Suprapubic skin (tissue), 4 donors: ENCODE data around the gene SRP19. TPM values are rescaled to one million over a fixed set of nuclear protein-coding genes. Genes with fewer than 3 reads are reported as not detected.

ENCODE experiments used
- DNase-seq, 2 donors: peaks; one replicate each; pipeline ENCODE4 v3.0.0-alpha.2; 2019; ENCODE audit warnings: low spot score in 2 of 2
- H3K27ac ChIP-seq: fragments of 200-600 bp; sonication (generic); one replicate; pipeline ENCODE4 v1.5.1; 2019
- H3K27me3 ChIP-seq: fragments of 200-600 bp; sonication (generic); one replicate; pipeline ENCODE4 v1.5.1; 2019
- H3K36me3 ChIP-seq: fragments of 200-600 bp; sonication (generic); one replicate; pipeline ENCODE4 v1.5.1; 2019
- H3K4me1 ChIP-seq: fragments of 200-600 bp; sonication (generic); one replicate; pipeline ENCODE4 v1.5.1; 2019
- H3K4me3 ChIP-seq: fragments of 200-600 bp; sonication (generic); one replicate; pipeline ENCODE4 v1.5.1; 2019; ENCODE audit warnings: mild to moderate bottlenecking
- H3K9me3 ChIP-seq: fragments of 200-600 bp; sonication (generic); one replicate; pipeline ENCODE4 v1.5.1; 2019
- CTCF ChIP-seq, 2 donors: fragments of 200-600 bp in 1 of 2; fragments of 450-650 bp in 1 of 2; sonication (generic) in 1 of 2; IDR thresholded peaks; one replicate each; pipeline ENCODE4 v1.5.1; 2016 to 2019; ENCODE audit warnings: antibody characterized with exemption in 2 of 2, mild to moderate bottlenecking in 1 of 2, moderate library complexity in 1 of 2
- EP300 ChIP-seq: sonication (generic); formaldehyde crosslinking; IDR thresholded peaks from one replicate; pipeline ENCODE4 v1.6.1; 2017; ENCODE audit warnings: antibody characterized with exemption
- POLR2A ChIP-seq, 2 donors: fragments of 450-650 bp; IDR thresholded peaks; one replicate each; pipeline ENCODE4 v1.6.1; 2017; ENCODE audit warnings: antibody characterized with exemption in 2 of 2, mild to moderate bottlenecking in 2 of 2, moderate library complexity in 2 of 2
- POLR2AphosphoS5 ChIP-seq, 3 donors: sonication (generic); formaldehyde crosslinking; IDR thresholded peaks; one replicate each; pipeline ENCODE4 v1.6.1; 2017; ENCODE audit warnings: antibody characterized with exemption in 3 of 3
- WGBS: methylation state at CpG from one replicate; pipeline ENCODE4 v1.1.5; 2018; 5-methylcytosine and 5-hydroxymethylcytosine counted together
- total RNA-seq, 4 donors: library from RNA; depleted of rRNA; stranded (reverse); fragments of >200 nt; gene quantifications; one replicate each; pipeline ENCODE4 v1.1.0, GENCODE V29; 2016

SRP19 gene
- total RNA-seq, 4 donors from 2014 or later, result 26.2 to 48.6 (median 32.9) TPM

GRCh38 chr5:112878101-112878500 lies 17.0 kb downstream of the SRP19 start:
- TF ChIP-seq POLR2AphosphoS5 (IDR thresholded peaks at IDR 0.05) (no peak), CTCF (IDR thresholded peaks at IDR 0.05) (no peak), POLR2A (IDR thresholded peaks at IDR 0.05) (no peak), EP300 (no peak)
- H3K9me3 ChIP-seq, result no peaks in the 10 kb centered on the region
- no peak for DNase-seq
- WGBS, result 76% methylated on average over 4 of the region's 4 CpGs
- peaks cover 58% of the 10 kb centered on the region for H3K36me3 ChIP-seq
- no peaks in the 10 kb centered on the region for H3K27me3 ChIP-seq
- peaks cover 17% of the 10 kb centered on the region for H3K4me1 ChIP-seq
- H3K27ac ChIP-seq, result no peak overlapping the region
- no peak overlapping the region for H3K4me3 ChIP-seq

DNA sequence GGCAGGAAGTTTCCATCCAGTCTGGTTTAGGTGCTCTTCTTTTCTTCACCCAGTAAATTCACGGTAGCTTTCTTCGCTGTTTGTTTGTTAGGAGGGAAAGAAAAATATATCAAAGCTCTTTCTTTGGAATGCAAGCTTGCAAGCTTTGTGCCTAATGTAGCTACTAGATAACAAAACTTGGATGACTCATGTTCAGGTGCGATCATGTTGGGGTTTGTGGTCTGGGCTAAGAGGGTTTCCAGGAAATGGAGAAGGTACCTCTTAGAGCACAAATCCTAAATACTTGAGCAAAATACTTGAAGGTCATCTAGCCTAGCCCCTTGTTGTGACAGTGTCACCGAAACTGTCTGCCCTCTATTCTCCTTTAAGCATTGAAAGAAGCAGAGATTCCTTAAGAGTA lies 17.7 kb downstream of the SRP19 start:
- Histone ChIP-seq H3K36me3 (peaks cover 63% of the 10 kb centered on the region), H3K27ac (no peak overlapping the region), H3K9me3 (no peaks in the 10 kb centered on the region), H3K4me3 (no peak overlapping the region), H3K27me3 (no peaks in the 10 kb centered on the region), H3K4me1 (peaks cover 17% of the 10 kb centered on the region)
- no peak for TF ChIP-seq EP300
- TF ChIP-seq CTCF (IDR thresholded peaks at IDR 0.05), result no peak
- TF ChIP-seq POLR2AphosphoS5 (IDR thresholded peaks at IDR 0.05), result no peak
- TF ChIP-seq POLR2A (IDR thresholded peaks at IDR 0.05), result no peak
- WGBS, result 55% methylated on average over 4 of the region's 4 CpGs
- no peak for DNase-seq

DNA sequence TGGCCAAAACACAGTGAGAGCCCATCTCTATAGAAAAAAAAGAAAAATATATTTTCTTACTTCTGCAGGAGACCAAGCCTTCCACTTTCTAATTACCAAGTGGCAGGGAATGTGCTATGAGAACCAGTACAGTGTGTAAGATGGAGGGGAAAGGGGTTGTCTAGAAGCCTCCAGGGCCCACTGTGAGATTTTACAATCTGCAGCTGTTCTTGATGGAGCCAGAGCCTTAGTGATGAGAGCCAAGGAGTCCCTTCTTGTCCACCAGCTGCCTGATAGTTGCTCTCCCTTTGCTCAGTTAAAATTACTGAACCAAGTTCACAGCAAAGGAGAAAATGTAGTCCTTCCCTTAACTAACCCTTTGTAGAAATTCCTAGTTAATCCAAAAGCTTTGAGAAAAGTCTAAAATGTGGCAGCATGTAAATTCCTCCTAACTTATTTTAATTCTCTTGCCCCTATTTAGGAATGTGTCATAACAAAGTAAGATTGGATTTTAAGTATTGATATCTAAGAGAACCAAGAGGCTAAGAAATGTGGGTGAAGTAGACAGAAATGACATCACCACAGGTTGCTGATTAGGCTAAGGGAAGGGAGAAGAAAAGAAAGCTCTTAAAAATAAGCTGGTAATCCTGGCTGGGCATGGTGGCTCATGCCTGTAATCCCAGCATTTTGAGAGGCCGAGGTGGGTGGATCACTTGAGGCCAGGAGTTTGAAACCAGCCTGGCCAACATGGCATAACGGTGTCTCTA lies 19.3 kb downstream of the SRP19 start:
- TF ChIP-seq EP300 (no peak), POLR2A (IDR thresholded peaks at IDR 0.05) (no peak), CTCF (IDR thresholded peaks at IDR 0.05) (no peak), POLR2AphosphoS5 (IDR thresholded peaks at IDR 0.05) (no peak)
- peaks cover 77% of the 10 kb centered on the region for H3K36me3 ChIP-seq
- peaks cover 17% of the 10 kb centered on the region for H3K4me1 ChIP-seq
- no peak overlapping the region for H3K4me3 ChIP-seq
- H3K9me3 ChIP-seq, result no peaks in the 10 kb centered on the region
- no peaks in the 10 kb centered on the region for H3K27me3 ChIP-seq
- no peak overlapping the region for H3K27ac ChIP-seq
- no peak for DNase-seq
- 92% methylated on average over 2 of the region's 2 CpGs for WGBS

- Histone ChIP-seq H3K36me3 (peaks cover 83% of the 10 kb centered on the region), H3K27ac (no peak overlapping the region), H3K9me3 (no peaks in the 10 kb centered on the region), H3K4me1 (peaks cover 7% of the 10 kb centered on the region), H3K27me3 (no peaks in the 10 kb centered on the region), H3K4me3 (no peak overlapping the region)
- TF ChIP-seq POLR2A (IDR thresholded peaks at IDR 0.05) (no peak), EP300 (no peak)
- WGBS, result 94% methylated on average over 2 of the region's 2 CpGs
- DNase-seq, result no peak
These were observed 22.1 kb downstream of the SRP19 start for GRCh38 chr5:112883192-112883591.

DNA sequence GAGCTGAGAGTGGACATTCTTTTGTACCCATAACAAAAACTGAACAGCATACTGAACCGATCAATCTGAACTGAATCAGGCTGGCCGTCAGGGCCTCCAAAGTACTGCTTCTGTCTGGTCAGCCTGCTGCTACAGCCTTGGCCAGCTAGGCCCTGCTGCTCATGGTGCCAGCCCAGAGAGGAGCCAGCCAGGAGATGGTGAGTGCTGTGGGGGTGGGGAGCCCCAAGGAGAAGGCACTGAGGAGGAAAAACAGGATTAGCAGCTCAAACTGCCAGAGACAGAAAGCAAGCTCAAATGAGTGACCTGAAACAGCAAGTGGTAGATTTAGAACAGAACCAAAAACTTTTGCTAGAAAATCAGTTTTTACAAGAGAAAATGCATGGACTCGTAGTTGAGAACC lies 23.9 kb downstream of the SRP19 start:
- H3K4me1 ChIP-seq, result no peaks in the 10 kb centered on the region
- DNase-seq, result no peak
- TF ChIP-seq POLR2A (IDR thresholded peaks at IDR 0.05) (no peak), POLR2AphosphoS5 (IDR thresholded peaks at IDR 0.05) (no peak), CTCF (IDR thresholded peaks at IDR 0.05) (no peak), EP300 (no peak)
- H3K36me3 ChIP-seq, result peaks cover 74% of the 10 kb centered on the region
- no peak overlapping the region for H3K27ac ChIP-seq
- H3K27me3 ChIP-seq, result no peaks in the 10 kb centered on the region
- WGBS, result 82% methylated on average over 3 of the region's 3 CpGs
- no peaks in the 10 kb centered on the region for H3K9me3 ChIP-seq
- H3K4me3 ChIP-seq, result no peak overlapping the region
